GM20000 (cell line): ENCODE results near the gene KCND3.

Experiments used
- DNase-seq: peaks from one replicate; pipeline ENCODE4 v3.0.0; 2012; ENCODE audit warnings: low spot score
- TF ChIP-seq, protein P1 (sequence below): IDR thresholded peaks from 2 replicates; pipeline ENCODE4 v1.5.1; 2012; ENCODE audit warnings: mild to moderate bottlenecking, control low read depth; ENCODE audit errors: extremely low read depth, missing control alignments

The KCND3 gene

DNA sequence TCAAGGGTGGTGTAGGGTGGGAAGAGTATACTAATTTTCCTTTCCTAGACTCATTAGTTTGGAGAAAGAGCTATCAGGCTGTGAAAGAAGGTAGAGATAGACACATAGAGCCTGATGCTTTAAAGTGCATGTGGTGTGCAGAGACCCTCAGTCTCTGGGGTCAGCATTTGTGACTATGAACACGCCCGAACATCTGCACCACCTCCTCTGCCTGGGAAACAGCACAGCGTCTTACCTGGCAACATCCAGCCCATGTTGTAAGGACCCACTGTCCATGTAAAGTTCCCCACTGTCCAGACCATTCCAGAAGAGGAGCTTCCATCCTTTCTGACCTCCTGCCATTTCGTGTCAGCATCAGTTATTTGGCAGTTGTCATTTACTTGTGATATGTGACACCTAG, 83.4 kb downstream of the KCND3 start:
- DNase-seq = no peak
- TF ChIP-seq, protein P1, sequence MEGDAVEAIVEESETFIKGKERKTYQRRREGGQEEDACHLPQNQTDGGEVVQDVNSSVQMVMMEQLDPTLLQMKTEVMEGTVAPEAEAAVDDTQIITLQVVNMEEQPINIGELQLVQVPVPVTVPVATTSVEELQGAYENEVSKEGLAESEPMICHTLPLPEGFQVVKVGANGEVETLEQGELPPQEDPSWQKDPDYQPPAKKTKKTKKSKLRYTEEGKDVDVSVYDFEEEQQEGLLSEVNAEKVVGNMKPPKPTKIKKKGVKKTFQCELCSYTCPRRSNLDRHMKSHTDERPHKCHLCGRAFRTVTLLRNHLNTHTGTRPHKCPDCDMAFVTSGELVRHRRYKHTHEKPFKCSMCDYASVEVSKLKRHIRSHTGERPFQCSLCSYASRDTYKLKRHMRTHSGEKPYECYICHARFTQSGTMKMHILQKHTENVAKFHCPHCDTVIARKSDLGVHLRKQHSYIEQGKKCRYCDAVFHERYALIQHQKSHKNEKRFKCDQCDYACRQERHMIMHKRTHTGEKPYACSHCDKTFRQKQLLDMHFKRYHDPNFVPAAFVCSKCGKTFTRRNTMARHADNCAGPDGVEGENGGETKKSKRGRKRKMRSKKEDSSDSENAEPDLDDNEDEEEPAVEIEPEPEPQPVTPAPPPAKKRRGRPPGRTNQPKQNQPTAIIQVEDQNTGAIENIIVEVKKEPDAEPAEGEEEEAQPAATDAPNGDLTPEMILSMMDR = no peak

DNA sequence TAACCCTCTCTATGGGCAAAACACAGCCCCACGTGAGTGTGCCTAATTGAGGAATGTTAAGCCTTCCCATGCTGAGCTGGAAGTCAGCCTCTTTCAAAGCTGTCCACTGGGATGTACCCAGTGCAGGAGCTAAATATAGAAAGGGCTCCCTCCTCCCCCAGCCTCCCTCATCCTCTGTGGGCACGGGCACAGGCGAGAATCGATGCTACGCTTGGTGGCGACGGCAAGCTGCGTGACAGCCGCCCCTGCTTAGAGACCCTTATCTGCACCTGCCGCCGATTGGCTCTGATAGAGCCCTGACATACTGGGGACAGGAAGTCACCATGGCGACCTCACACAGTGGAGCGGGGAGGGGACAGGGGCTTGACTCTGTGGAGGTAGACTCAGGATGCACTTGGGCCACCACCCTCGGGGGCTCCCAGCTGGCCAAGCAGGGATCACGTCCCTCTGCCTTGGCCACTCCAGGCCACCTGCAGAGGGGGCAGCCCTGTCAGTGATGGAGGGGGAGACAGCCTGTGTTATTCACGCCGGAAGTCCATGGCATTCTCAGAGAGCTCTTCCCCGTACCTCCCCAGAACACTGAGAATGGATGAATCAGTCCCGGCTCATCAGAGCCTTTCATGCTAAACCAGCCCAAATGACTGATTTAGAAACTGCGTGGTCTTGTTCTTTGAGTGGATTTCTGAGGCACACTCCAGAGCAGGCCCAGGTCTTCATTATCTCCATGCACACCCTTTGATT, 84.8 kb downstream of the KCND3 start:
- TF ChIP-seq, protein P1 = no peak
- no peak for DNase-seq

DNA sequence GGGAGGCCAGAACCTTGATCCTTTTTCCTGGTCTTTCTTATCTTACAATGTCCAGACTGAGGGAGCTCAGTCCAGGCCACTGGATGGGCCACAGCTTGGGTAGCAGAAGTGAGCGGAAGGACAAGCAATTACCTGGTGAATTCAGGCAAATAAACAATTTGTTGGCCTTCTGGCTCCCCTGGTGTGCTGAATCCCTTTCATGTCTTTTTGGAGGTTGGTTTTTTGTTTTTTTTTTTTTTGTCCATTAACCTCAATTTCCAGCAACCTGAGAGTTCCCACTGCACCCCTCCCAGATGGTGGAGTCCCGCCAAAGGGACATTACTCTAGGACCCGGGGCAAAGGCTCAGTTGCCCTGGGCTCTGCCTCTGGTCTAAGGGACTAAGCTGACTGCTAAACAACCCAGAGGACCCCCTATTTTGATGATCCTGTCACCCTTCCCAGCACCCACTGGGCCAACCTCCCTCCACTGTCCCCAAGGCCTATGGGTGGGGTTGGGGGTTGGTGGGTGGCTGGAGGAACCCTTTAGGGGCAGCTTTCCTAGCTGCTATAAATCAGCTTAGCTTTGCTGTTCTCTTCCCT, 85.5 kb downstream of the KCND3 start:
- no peak for DNase-seq
- TF ChIP-seq, protein P1 = no peak

DNA sequence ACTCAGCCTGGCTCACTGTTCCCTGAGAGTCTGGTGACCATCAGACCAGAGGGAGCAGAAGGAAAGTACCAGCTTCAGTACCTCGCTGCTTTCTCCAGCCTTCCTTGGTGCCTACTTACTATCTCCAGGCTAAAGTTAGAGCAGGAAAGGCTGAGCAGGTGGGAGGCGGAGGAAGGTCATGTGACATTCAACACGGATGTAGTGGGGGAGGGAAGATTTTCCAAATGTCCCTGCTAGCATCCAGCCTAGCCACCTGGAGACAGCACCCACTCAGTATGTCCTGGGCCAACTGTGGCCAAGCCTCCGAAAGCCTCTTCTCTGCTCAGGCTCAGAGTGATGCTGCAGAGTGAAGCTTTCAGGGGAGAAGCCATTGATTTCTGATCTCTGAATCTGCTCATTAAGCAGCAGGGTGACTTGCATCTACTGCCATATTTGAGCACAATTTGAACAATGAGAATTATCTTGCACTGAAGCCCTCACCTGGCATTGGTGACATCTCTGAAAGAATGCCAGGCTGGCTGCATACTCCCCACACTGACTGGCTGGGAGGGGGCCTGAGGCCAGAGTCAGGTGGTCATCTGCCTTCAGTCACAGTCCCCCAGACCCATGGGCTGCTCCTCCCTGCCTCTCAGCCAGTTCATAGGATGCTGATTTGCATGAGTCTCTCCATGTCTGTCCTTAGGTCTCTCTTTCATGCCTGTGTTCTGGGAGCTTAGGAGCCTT, 86.2 kb downstream of the KCND3 start:
- DNase-seq = no peak
- TF ChIP-seq, protein P1 = no peak

DNA sequence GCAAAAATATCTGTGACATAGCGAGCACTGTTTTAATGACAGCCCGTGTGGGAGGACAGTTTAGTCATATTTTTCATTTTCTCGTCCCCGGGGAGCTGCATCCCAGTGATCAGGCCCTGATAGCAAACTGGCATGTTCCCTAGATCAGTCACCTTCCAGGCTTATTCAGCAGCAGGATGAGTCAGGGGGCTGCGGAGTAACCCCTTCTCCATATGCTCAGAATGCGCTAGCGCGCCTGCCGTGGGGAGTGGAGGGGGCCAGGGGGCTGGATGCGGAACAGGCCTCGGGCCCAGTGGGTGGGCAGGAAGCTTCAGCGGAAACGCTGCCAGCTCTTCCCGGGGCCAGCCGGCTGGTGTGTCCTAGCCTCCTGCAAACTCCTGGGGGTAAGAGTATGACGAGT, 94.0 kb downstream of the KCND3 start:
- TF ChIP-seq, protein P1 = no peak
- no peak for DNase-seq

DNA sequence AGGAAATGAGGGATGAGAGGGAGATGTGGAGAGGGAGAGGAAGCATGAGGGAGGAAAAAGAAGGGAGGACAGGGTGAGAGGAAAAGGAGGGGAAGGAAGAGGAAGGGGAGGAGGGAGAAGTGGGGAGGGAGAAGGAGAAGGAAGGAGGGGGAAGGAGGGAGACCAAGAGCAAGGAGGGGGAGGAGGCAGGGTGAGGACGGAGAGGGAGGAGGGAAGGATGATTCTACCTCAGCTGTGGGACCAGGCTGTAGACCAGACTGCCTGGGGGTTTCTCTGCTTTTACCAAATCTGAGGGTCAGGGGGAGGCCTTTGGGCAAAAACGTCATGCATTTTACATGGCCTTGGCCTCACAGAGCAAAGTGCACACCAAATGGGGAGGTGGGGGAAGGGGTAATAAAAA, 94.5 kb downstream of the KCND3 start:
- TF ChIP-seq, protein P1 = no peak
- no peak for DNase-seq

DNA sequence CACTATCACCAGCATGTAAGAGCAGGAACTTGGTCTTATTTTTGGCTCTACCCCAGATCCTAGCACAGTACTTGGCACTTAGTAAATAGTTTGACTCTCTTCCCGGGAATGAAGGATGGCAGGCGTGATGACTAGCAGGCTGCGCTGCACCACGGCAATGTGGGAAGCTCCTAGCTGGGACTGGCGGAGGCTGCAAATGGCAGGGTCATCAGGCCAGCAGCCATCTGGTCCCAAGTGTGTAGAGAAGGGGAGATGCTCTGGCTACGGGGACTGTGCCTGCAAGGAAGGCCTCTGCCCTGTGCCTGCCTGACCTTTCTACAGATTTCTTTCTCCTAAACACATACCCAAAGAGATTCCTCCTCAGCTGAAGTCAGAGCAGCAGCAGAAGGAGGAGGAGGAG, 95.0 kb downstream of the KCND3 start:
- DNase-seq = no peak
- TF ChIP-seq, protein P1 = no peak
